Upper lobe of right lung (tissue), 1 donor: ENCODE measurements around the gene ANAPC2. TPM values are rescaled to one million over a fixed set of nuclear protein-coding genes. Genes with fewer than 3 reads are reported as not detected.
A peak's percentile ranks its signal among the peaks of the same experiment; 100 is the strongest.

Experiments
- ATAC-seq: fragments of 200-7000 bp; cut with Tn5 transposase; one replicate; pipeline ENCODE4 v1.9.1; 2020; ENCODE audit warnings: mild to moderate bottlenecking, moderate library complexity
- DNase-seq: peaks from one replicate; pipeline ENCODE4 v3.0.0-alpha.2; 2020
- H3K27ac ChIP-seq: fragments of 200-600 bp; one replicate; pipeline ENCODE4 v1.8.0; 2022
- H3K27me3 ChIP-seq: fragments of 200-600 bp; one replicate; pipeline ENCODE4 v1.8.0; 2022; ENCODE audit warnings: mild to moderate bottlenecking
- H3K36me3 ChIP-seq: fragments of 200-600 bp; one replicate; pipeline ENCODE4 v1.8.0; 2022
- H3K4me1 ChIP-seq: fragments of 200-600 bp; one replicate; pipeline ENCODE4 v1.8.0; 2022
- H3K4me3 ChIP-seq: fragments of 200-600 bp; one replicate; pipeline ENCODE4 v1.8.0; 2022; ENCODE audit warnings: mild to moderate bottlenecking
- H3K9me3 ChIP-seq: fragments of 200-600 bp; one replicate; pipeline ENCODE4 v1.8.0; 2022
- intact Hi-C: fragments of 100-400 bp; cut with DNase I; formaldehyde crosslinking; loops from one replicate; pipeline ENCODE4 v1.11.0; 2022
- total RNA-seq: library from RNA; stranded (reverse); fragmentation: NEBNext Ultra II Directional; extraction: Animal tissue kit (Norgen Biotek cat#: 25700); gene quantifications from one replicate; pipeline ENCODE4 v1.2.1, GENCODE V29; 2021
- TF ChIP-seq, protein P1 (sequence below): fragments of 200-600 bp; IDR thresholded peaks from one replicate; pipeline ENCODE4 v1.8.0; 2022; ENCODE audit warnings: antibody characterized with exemption
- donor health status: DM: no; HTN: yes; CAD: no; lungs with severe emphysema.

Gene ANAPC2
- total RNA-seq, 1 donor from 2014 or later, result 51.4 TPM

GRCh38 chr9:137167747-137168572 lies 20.4 kb downstream of the ANAPC2 start:
- H3K27ac ChIP-seq, result no peak overlapping the region

DNA sequence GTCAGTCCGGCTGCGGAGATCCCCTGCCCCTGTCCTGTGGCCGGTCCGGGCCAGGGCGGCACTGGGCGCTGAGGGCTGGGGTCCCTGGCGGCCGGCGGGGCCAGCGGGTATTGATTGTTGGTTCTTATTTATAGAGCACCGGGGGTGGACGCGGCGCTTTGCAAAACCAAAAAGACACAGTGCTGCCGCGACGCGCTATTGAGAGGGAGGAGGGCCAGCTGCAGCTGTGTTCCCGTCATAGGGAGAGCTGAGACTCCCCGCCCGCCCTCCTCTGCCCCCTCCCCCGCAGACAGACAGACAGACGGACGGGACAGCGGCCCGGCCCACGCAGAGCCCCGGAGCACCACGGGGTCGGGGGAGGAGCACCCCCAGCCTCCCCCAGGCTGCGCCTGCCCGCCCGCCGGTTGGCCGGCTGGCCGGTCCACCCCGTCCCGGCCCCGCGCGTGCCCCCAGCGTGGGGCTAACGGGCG lies 21.0 kb downstream of the ANAPC2 start:
- ATAC-seq (no peak), DNase-seq (no peak)
- Histone ChIP-seq H3K27me3 (peaks cover 97% of the 10 kb centered on the region), H3K36me3 (no peaks in the 10 kb centered on the region), H3K9me3 (no peaks in the 10 kb centered on the region), H3K27ac (no peak overlapping the region), H3K4me1 (peaks cover 27% of the 10 kb centered on the region), H3K4me3 (no peak overlapping the region)
- TF ChIP-seq, protein P1, sequence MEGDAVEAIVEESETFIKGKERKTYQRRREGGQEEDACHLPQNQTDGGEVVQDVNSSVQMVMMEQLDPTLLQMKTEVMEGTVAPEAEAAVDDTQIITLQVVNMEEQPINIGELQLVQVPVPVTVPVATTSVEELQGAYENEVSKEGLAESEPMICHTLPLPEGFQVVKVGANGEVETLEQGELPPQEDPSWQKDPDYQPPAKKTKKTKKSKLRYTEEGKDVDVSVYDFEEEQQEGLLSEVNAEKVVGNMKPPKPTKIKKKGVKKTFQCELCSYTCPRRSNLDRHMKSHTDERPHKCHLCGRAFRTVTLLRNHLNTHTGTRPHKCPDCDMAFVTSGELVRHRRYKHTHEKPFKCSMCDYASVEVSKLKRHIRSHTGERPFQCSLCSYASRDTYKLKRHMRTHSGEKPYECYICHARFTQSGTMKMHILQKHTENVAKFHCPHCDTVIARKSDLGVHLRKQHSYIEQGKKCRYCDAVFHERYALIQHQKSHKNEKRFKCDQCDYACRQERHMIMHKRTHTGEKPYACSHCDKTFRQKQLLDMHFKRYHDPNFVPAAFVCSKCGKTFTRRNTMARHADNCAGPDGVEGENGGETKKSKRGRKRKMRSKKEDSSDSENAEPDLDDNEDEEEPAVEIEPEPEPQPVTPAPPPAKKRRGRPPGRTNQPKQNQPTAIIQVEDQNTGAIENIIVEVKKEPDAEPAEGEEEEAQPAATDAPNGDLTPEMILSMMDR, result no peak
- intact Hi-C loops, result no loop called here

More at GRCh38 chr9:137167747-137168572, 20.4 kb downstream of the ANAPC2 start:
- intact Hi-C loops, result no loop called here
- TF ChIP-seq, protein P1, result no peak
- no peaks in the 10 kb centered on the region for H3K36me3 ChIP-seq
- peaks cover 21% of the 10 kb centered on the region for H3K4me1 ChIP-seq
- DNase-seq, result no peak
- H3K27me3 ChIP-seq, result peaks cover 97% of the 10 kb centered on the region
- no peaks in the 10 kb centered on the region for H3K9me3 ChIP-seq
- ATAC-seq, result no peak
- H3K4me3 ChIP-seq, result peak overlapping the region; percentile 29

DNA sequence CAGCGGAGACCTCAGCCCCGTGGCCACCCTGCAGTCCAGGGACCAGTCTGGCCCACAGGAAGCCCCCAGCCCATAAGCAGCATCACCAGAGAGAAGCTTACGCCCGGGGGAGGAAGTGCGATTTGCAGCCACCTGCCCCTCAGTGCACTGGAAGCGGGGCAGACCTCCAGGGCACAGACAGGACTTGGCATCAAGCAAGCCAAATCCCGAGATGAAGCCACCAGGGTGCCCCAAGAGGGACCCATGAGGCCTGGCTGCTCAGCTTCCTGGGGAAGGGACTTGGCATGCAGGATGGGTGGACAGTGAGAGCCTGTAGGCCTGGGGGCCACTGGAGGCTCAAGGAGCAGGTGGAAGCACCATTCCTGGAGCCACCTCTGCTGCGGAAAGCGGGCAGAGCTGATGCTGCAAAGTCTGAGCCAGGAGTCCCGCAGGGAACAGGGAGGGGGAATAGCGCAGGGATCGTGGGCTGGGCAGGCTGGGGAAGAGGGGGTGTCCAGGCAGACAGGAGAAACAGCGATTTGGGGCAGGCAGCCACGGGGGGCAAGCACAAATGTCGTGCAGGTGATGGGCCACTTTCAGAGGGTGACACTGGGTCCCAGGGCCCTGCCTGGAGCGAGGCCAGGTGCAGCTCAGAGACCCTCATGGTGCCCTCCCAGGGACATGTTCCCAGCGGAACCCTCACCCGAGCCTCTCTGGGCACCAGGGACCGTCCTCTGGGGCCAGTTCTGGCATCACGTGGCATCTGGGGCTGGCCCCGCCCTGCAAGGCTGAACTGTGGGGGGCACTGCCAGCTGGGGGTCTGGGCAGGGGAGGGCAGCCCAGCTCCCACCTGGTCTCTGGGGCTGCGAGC lies 21.8 kb downstream of the ANAPC2 start:
- intact Hi-C loops, result no loop called here
- no peak for ATAC-seq
- TF ChIP-seq, protein P1, result no peak
- no peak for DNase-seq
- Histone ChIP-seq H3K36me3 (no peaks in the 10 kb centered on the region), H3K9me3 (no peaks in the 10 kb centered on the region), H3K27ac (no peak overlapping the region), H3K4me1 (peaks cover 34% of the 10 kb centered on the region), H3K27me3 (peaks cover 99% of the 10 kb centered on the region), H3K4me3 (no peak overlapping the region)

GRCh38 chr9:137165250-137165836 lies 23.0 kb downstream of the ANAPC2 start:
- Histone ChIP-seq H3K4me3 (no peak overlapping the region), H3K4me1 (peaks cover 34% of the 10 kb centered on the region), H3K27me3 (peaks cover 99% of the 10 kb centered on the region), H3K36me3 (no peaks in the 10 kb centered on the region), H3K9me3 (no peaks in the 10 kb centered on the region), H3K27ac (no peak overlapping the region)
- DNase-seq (no peak), ATAC-seq (no peak)
- intact Hi-C loops, result no loop called here
- TF ChIP-seq, protein P1, result no peak

GRCh38 chr9:137164370-137165249 lies 23.8 kb downstream of the ANAPC2 start:
- H3K27me3 ChIP-seq, result peaks cover 99% of the 10 kb centered on the region
- no peaks in the 10 kb centered on the region for H3K36me3 ChIP-seq
- H3K27ac ChIP-seq, result no peak overlapping the region
- no peak overlapping the region for H3K4me3 ChIP-seq
- peaks cover 34% of the 10 kb centered on the region for H3K4me1 ChIP-seq
- no peaks in the 10 kb centered on the region for H3K9me3 ChIP-seq
- TF ChIP-seq, protein P1, result no peak
- DNase-seq (no peak), ATAC-seq (no peak)
- intact Hi-C loops, result no loop called here
